ENCODE data around the gene ZCCHC18.
"Not testable (repeated sequence)": the region's sequence is repeated elsewhere in the genome, so short reads cannot be mapped to it uniquely, and the experiment has no call there.

Gene ZCCHC18

DNA sequence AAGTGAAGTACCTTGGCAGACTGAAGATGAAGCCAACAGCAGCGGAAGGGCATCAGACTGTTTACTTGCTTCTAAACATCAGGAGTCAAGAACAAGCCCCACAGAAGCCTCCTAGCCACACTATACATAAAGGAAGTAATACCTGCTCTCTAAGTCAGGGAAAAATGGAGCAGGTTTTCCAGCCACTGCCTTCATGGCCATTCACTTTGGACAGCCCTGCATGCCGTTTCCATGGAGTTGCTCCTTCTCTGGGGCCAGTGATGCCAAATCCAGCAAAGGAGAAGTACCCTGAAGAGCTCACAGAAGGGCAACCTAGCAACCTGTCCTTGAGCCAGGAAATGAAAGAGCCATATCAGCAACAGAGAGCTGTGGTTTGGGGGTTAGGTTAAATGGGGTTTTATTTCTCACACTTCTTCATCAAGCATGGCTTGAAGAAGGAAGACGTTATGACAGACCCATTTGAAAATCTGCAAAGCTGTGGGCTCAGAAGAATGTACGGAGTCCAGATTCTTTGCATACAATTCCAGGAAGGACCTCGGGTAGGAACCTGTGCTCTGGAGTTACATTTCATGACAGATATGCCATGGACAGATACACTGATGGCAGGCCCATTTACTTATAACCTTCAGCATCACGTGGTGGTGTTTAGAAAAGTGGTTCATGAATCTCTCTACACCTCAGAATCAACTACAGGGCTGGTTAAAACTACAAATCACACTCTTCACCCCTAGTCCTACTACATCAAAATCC lies 1.7 kb upstream of the ZCCHC18 start:
- POLR2A ChIA-PET; H3K4me3 ChIP-seq (ENCODE audit: low read depth, low read length); H3K4me1 ChIP-seq (ENCODE audit: control insufficient read depth, insufficient read depth, low read length); H3K36me3 ChIP-seq (ENCODE audit: control insufficient read depth in 2 of 2, insufficient read depth in 1 of 2, low read length in 2 of 2); H3K9me3 ChIP-seq (ENCODE audit: control insufficient read depth, insufficient read depth, low read depth, low read length); H3K27ac ChIP-seq (ENCODE audit: extremely low read depth, low read depth, low read length): not testable (repeated sequence)
- CTCF ChIA-PET = interaction anchor here (1.7 to 2.2 kb wide), 2 partner anchors 12 to 26 kb away, joined by 7 read pairs; no protein-coding TSS in a partner anchor

DNA sequence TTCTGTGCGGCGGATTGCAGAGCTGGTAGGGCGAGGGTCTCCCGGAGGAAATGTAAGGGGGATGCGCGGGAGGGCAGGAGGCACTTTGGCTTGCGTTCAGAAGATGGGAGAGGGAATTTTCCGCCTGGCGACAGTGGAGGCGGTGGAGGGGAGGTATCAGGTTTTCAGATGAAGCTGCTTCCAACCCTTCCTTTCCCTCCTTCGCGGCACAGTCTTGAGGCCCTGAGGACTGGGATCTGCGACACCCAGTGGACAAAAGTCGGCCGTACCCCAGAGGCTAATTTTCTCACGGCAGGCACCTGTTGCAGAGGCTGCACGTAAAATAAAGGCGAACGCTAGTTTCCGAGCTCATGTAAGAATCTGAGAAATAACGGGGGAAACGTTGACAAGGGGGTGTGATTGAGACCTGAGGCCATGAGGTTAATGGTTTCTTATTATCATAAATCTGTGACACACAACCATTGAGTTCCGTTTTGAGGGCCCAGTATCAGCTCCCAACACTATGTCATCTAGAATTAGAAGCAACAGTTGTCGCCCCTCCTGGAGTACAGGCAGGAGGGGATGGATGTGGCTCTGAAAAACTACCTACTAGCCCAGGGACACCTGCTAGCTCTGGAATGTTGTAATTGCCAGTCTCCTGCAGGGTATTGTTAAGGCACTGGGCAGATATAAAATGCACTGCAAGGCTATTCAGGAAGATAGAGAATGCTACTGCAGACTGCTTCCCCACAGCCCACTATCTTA lies 1.1 kb downstream of the ZCCHC18 start:
- Histone ChIP-seq H3K4me1 (ENCODE audit: control insufficient read depth, insufficient read depth, low read length) (no peaks in the 10 kb centered on the region), H3K27ac (ENCODE audit: extremely low read depth, low read depth, low read length) (no peak overlapping the region), H3K4me3 (ENCODE audit: low read depth, low read length) (peak overlapping the region; percentile 57), H3K36me3 (ENCODE audit: control insufficient read depth in 2 of 2, insufficient read depth in 1 of 2, low read length in 2 of 2) (no peaks in the 10 kb centered on the region), H3K9me3 (ENCODE audit: control insufficient read depth, insufficient read depth, low read depth, low read length) (no peaks in the 10 kb centered on the region)
- ChIA-PET CTCF (interaction anchor here (0.6 to 2.2 kb wide), 13 partner anchors 8 to 412 kb away, joined by 3 to 16 read pairs (median 3); no protein-coding TSS in a partner anchor), POLR2A (interaction anchor here (1.7 kb wide), 1 partner anchor 44 kb away, joined by 5 read pairs; the partner anchor contains the start of gene SLC25A53)
- TF ChIP-seq, protein P1, sequence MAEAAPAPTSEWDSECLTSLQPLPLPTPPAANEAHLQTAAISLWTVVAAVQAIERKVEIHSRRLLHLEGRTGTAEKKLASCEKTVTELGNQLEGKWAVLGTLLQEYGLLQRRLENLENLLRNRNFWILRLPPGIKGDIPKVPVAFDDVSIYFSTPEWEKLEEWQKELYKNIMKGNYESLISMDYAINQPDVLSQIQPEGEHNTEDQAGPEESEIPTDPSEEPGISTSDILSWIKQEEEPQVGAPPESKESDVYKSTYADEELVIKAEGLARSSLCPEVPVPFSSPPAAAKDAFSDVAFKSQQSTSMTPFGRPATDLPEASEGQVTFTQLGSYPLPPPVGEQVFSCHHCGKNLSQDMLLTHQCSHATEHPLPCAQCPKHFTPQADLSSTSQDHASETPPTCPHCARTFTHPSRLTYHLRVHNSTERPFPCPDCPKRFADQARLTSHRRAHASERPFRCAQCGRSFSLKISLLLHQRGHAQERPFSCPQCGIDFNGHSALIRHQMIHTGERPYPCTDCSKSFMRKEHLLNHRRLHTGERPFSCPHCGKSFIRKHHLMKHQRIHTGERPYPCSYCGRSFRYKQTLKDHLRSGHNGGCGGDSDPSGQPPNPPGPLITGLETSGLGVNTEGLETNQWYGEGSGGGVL (tag by site-specific recombination; IDR thresholded peaks at IDR 0.05) = peak; percentile 63; the same call in 1 of the 2 replicates
- peak; percentile 99 for TF ChIP-seq SCRT2 (tag by site-specific recombination; IDR thresholded peaks at IDR 0.05)
- peak; percentile 34; the same call in 1 of the 2 replicates for TF ChIP-seq EGR2 (tag by site-specific recombination; IDR thresholded peaks at IDR 0.05; ENCODE audit: low read depth)
- peak; percentile 49; the same call in 1 of the 2 replicates for TF ChIP-seq ZNF654 (tag by site-specific recombination; IDR thresholded peaks at IDR 0.05; ENCODE audit: low read depth)
- no peak for TF ChIP-seq ZNF394 (tag by site-specific recombination; IDR thresholded peaks at IDR 0.05; ENCODE audit: borderline replicate concordance)
- TF ChIP-seq ZNF366 (tag by site-specific recombination; conservative IDR thresholded peaks at IDR 0.05) = peak; percentile 31; the same call in 1 of the 2 replicates
- no peak for TF ChIP-seq ZNF26 (tag by site-specific recombination; IDR thresholded peaks at IDR 0.05)
- no peak for TF ChIP-seq ZNF830 (tag by site-specific recombination; IDR thresholded peaks at IDR 0.05; ENCODE audit: low read depth)
- TF ChIP-seq IKZF3 (tag by site-specific recombination; IDR thresholded peaks at IDR 0.05) = peak; percentile 48; the same call in 1 of the 2 replicates
- TF ChIP-seq, protein P2, sequence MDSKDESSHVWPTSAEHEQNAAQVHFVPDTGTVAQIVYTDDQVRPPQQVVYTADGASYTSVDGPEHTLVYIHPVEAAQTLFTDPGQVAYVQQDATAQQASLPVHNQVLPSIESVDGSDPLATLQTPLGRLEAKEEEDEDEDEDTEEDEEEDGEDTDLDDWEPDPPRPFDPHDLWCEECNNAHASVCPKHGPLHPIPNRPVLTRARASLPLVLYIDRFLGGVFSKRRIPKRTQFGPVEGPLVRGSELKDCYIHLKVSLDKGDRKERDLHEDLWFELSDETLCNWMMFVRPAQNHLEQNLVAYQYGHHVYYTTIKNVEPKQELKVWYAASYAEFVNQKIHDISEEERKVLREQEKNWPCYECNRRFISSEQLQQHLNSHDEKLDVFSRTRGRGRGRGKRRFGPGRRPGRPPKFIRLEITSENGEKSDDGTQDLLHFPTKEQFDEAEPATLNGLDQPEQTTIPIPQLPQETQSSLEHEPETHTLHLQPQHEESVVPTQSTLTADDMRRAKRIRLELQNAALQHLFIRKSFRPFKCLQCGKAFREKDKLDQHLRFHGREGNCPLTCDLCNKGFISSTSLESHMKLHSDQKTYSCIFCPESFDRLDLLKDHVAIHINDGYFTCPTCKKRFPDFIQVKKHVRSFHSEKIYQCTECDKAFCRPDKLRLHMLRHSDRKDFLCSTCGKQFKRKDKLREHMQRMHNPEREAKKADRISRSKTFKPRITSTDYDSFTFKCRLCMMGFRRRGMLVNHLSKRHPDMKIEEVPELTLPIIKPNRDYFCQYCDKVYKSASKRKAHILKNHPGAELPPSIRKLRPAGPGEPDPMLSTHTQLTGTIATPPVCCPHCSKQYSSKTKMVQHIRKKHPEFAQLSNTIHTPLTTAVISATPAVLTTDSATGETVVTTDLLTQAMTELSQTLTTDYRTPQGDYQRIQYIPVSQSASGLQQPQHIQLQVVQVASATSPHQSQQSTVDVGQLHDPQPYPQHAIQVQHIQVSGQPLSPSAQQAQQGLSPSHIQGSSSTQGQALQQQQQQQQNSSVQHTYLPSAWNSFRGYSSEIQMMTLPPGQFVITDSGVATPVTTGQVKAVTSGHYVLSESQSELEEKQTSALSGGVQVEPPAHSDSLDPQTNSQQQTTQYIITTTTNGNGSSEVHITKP (tag by site-specific recombination; IDR thresholded peaks at IDR 0.05) = 0 out of 2 replicates have a peak, but pooled peaks have one; percentile 11
- peak; percentile 58 for TF ChIP-seq CTCF (tag by site-specific recombination; IDR thresholded peaks at IDR 0.05)
- TF ChIP-seq ZNF391 (tag by site-specific recombination; IDR thresholded peaks at IDR 0.05; ENCODE audit: borderline replicate concordance, low read depth) = no peak
- TF ChIP-seq SCRT1 (tag by site-specific recombination; IDR thresholded peaks at IDR 0.05; ENCODE audit: borderline replicate concordance) = peak; percentile 98
- TF ChIP-seq ZNF280C (tag by site-specific recombination; IDR thresholded peaks at IDR 0.05) = no peak

All from HEK293 (cell line).